GM12892 (cell line): ENCODE results near the gene S100Z.

ENCODE experiments used
- POLR2AphosphoS5 ChIP-seq: IDR thresholded peaks from 2 replicates; pipeline ENCODE4 v1.6.1; 2011; ENCODE audit warnings: low read depth, low read length, control low read depth
- TAF1 ChIP-seq: IDR thresholded peaks from 2 replicates; pipeline ENCODE4 v1.6.1; 2011; ENCODE audit warnings: low read depth, mild to moderate bottlenecking, control low read depth, low read length, borderline replicate concordance

- TF ChIP-seq POLR2AphosphoS5, result no peak
- TF ChIP-seq TAF1, result no peak
Observed at GRCh38 chr5:76820526-76820890, 29.3 kb upstream of the S100Z start.
